RCC 7860 (cell line): ENCODE data around the gene VSIG10L.

Experiments
- DNase-seq: peaks from one replicate; pipeline ENCODE4 v3.0.0-alpha.2; 2015; ENCODE audit warnings: low spot score
- FAIRE-seq: peaks from 2 replicates; lab custom pipeline; 2012; peaks lifted over from hg19 to GRCh38; lab: Jason Lieb, UNC

The VSIG10L gene

GRCh38 chr19:51365965-51366388, 24.0 kb upstream of the VSIG10L start, which contains the start of gene ETFB:
TSS of gene ETFB (minus strand) at chr19:51366388. CDS start at chr19:51366326, 62 bp downstream.
- DNase-seq: no peak
- no peak for FAIRE-seq

DNA sequence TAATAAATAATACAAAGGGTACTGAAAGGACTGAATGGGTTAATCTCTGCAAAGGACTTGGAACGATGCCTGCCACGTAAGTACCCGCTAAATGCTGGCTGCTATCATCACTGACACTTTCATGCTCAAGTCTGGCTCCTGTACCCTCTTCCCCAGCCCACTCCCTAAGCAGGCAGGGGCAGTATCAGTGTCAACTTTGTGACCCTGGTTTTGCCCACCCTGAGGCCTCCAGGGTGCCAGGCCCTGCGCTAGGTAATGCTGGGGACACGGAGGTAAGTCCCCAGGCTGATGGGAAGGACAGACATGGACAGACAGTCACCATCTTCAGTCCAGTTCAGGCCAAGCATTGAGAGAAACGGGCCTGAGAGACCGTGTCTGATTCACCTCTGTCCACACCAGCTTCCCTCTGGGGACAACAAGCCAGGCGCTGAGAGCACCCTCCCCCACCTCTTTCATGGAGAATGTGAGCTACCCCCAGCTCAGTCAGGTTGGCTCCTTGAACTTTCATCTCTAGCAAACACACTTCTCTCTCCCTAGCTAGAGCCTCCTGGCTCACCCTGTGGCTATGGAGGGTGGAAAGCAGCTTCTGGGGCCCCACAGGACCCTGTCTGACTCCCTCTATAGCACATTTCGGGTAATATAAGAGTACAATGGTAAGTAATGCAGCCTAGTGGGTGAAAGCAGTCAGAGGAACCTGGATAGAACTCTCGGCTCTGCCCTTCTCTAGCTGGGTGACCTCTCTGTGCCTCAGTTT, 23.4 kb upstream of the VSIG10L start:
- DNase-seq (peak; percentile 42), FAIRE-seq (no peak)

DNA sequence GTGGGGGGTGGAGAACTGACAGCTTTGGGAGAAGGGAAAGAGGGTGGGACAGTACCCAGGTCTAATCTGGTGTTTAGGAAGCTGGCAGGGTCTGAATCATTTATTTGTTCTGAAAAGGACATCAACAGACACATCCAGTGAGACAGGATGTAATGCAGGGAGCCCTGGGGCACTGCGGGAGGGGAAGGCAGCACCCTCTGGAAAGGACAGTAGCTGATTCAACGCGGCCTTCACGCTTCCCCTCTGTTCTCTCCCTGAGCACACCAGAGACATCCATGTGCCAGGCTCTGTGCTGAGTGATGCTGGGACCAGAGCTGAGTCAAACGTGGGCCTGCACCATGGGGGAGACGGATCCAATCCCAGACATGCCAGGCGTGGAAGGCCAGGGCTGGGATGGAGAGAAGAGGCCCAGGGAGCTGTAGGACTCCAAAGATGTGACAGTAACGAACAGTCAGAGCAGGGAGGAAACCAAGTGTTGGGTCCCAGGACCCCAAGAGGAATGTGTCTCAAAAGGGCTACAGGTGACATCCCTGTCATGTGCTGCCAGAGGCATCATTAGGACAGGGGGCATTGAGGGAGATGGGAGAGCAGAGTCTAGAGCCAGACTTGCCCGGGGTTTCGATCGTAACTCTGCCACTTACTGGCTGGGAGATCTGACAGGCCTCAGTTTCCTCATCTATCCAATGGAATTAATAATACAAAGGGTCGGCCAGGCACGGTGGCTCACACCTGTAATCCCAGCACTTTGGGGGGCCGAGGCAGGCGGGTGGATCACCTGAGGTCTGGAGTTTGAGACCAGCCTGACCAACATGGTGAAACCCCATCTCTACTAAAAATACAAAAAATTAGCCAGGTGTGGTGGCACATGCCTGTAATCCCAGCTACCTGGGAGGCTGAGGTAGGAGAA, 22.5 kb upstream of the VSIG10L start:
- no peak for DNase-seq
- no peak for FAIRE-seq

- FAIRE-seq: no peak
- DNase-seq: no peak
These were observed 19.3 kb upstream of the VSIG10L start for GRCh38 chr19:51361239-51361638.

- FAIRE-seq: no peak
- no peak for DNase-seq
These were observed 17.4 kb upstream of the VSIG10L start for GRCh38 chr19:51359294-51359693.

GRCh38 chr19:51357952-51358351, 16.0 kb upstream of the VSIG10L start:
- DNase-seq (no peak), FAIRE-seq (no peak)

GRCh38 chr19:51356159-51356801, 14.3 kb upstream of the VSIG10L start:
- FAIRE-seq (no peak), DNase-seq (no peak)

- no peak for DNase-seq
- no peak for FAIRE-seq
These were observed 12.8 kb upstream of the VSIG10L start for GRCh38 chr19:51354742-51355148.

- FAIRE-seq: no peak
These were observed 12.3 kb upstream of the VSIG10L start for GRCh38 chr19:51354103-51354741.

GRCh38 chr19:51352783-51353360, 10.9 kb upstream of the VSIG10L start:
- no peak for FAIRE-seq
- DNase-seq: no peak

More at GRCh38 chr19:51354103-51354741, 12.3 kb upstream of the VSIG10L start:
- no peak for DNase-seq

GRCh38 chr19:51351266-51351990, 9.5 kb upstream of the VSIG10L start:
- DNase-seq (no peak), FAIRE-seq (no peak)

GRCh38 chr19:51347209-51347928, 5.4 kb upstream of the VSIG10L start:
- FAIRE-seq (no peak), DNase-seq (no peak)

- FAIRE-seq (no peak), DNase-seq (no peak)
These were observed 4.8 kb upstream of the VSIG10L start for GRCh38 chr19:51346742-51347141.

DNA sequence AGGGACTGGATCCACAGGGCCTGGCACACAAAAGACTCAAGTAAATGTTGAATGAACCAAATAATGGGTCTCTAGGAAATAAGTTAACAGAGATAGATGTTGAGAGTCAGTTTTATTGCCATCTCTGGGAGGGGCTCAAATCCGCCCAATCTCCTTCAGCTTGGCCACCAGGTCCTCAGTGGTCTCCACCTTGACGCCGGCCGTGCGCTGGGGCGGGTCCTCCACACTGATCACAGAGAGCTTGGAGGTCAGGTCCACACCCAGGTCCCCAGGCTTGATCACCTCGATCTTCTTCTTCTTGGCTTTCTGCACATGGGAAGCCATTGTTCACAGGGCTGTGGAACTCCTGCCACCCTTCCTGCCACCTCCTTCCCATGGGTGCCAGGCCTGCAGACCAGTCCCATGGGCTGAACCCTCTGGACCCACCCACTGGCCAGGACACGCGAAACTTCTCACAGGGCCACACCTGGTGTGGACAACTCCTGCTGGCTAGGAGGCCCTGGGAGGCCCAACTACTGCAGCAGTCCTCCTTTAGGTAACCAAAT, 3.2 kb upstream of the VSIG10L start:
- no peak for DNase-seq
- no peak for FAIRE-seq

DNA sequence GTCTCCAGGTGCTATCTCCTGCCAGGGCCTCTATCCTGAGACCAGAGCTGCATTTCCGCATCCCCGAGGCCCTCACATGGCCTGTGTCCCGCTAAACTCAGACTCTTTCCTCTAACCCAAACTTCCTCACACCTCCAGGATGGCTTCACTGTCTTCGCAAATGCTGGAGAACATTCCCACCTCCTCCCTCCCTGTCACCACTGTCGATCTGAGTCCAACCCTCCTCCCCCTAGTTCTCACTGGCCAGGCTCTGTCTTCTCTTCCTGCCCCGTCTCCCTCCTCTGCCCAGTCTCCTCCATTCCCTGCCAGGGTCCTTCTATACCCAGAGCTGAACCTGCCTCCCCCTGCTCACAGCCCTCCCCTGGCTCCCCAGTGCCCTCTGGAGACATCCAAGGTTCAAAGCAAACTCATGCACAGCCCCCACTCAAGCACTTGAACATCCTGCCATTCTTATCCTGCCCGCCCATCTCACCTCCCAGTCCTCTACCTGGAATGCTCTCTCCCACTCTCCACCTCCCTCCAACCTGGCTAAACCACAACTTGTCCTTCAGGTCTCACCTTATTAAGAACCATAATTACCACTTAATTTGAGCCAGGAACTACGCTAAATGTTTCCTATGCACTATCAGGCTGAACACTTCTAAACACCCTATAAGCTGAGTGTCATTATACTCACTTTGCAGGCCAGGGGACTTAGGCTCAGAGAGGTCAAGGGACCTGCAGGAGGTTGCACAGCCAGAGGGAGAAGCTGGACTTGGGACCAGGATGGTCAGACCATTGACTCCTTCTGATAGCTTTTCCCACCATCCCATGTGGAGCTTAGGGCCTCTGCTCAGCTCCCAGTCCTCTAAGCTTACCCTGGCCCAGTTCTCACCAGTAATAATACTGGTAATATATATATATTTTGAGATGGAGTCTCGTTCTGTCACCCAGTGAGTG, 961 bp upstream of the VSIG10L start:
- DNase-seq (no peak), FAIRE-seq (no peak)

- no peak for FAIRE-seq
These were observed 873 bp downstream of the VSIG10L start for GRCh38 chr19:51341066-51341465.

More at GRCh38 chr19:51341066-51341465, 873 bp downstream of the VSIG10L start:
- no peak for DNase-seq
